NB4 (cell line): ENCODE data around the gene BACH2.
"Not testable (repeated sequence)": the region's sequence is repeated elsewhere in the genome, so short reads cannot be mapped to it uniquely, and the experiment has no call there.

Experiments
- DNase-seq: peaks from one replicate; pipeline ENCODE4 v3.0.0; 2010; ENCODE audit warnings: low read depth
- H3K4me3 ChIP-seq: one replicate; pipeline ENCODE4 v1.5.1; 2011; ENCODE audit warnings: mild to moderate bottlenecking, low read depth, low read length, moderate library complexity
- MYC ChIP-seq: IDR thresholded peaks from 2 replicates; pipeline ENCODE4 v1.6.1; 2011; ENCODE audit warnings: low read depth, low read length
- POLR2A ChIP-seq: IDR thresholded peaks from 2 replicates; pipeline ENCODE4 v1.6.1; 2011; ENCODE audit warnings: mild to moderate bottlenecking; ENCODE audit not compliant: insufficient read length; ENCODE audit errors: extremely low read depth
- TF ChIP-seq, protein P1 (sequence below): IDR thresholded peaks from one replicate; pipeline ENCODE4 v1.5.1; 2012; ENCODE audit warnings: low read depth, low read length
- TF ChIP-seq, protein P2 (sequence below): IDR thresholded peaks from 2 replicates; pipeline ENCODE4 v1.6.1; 2011; ENCODE audit warnings: low read depth, low read length

The BACH2 gene

DNA sequence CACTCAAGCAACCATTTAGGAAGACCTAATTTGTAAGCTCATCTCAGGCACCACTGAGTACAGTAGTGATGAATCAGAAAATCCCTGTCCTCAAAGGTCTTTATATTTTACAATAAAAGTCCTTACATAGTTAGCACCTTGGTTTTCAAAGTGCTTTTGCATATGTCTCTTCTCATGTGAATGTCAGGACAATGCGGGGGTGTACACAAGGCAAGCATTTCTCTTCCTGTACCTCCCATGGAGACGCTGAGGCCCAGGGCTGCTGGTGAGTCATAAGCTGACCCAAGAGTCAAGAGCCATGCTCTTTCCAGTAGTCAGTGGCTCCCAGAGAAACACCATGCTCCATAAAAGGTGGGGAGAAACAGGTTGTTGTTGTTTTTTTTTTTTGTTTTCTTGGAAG, 228.4 kb downstream of the BACH2 start:
- peak; percentile 89 for DNase-seq
- no peak overlapping the region for H3K4me3 ChIP-seq
- TF ChIP-seq MYC (no peak), POLR2A (no peak)
- TF ChIP-seq, protein P1, sequence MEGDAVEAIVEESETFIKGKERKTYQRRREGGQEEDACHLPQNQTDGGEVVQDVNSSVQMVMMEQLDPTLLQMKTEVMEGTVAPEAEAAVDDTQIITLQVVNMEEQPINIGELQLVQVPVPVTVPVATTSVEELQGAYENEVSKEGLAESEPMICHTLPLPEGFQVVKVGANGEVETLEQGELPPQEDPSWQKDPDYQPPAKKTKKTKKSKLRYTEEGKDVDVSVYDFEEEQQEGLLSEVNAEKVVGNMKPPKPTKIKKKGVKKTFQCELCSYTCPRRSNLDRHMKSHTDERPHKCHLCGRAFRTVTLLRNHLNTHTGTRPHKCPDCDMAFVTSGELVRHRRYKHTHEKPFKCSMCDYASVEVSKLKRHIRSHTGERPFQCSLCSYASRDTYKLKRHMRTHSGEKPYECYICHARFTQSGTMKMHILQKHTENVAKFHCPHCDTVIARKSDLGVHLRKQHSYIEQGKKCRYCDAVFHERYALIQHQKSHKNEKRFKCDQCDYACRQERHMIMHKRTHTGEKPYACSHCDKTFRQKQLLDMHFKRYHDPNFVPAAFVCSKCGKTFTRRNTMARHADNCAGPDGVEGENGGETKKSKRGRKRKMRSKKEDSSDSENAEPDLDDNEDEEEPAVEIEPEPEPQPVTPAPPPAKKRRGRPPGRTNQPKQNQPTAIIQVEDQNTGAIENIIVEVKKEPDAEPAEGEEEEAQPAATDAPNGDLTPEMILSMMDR, result no peak
- TF ChIP-seq, protein P2, sequence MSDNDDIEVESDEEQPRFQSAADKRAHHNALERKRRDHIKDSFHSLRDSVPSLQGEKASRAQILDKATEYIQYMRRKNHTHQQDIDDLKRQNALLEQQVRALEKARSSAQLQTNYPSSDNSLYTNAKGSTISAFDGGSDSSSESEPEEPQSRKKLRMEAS, result no peak

DNA sequence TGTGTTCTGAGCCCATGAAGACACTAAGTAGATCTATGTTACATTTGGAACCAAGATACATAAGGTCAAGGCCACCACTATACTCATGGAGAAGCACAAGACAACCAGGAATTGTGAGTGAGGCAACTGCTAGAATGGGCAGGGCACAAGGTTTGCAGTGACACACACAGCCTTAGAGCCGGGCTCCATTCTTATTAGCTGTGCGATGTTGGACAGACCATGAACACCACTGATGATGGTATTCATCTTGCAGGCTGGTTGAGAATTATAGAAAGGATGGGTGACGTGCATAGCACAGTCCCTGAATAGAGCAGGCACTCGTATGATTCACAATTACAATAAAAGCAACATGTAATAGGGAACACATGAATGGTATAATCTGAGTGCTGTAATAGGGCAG, 229.9 kb downstream of the BACH2 start:
- H3K4me3 ChIP-seq, result no peak overlapping the region
- DNase-seq, result no peak
- no peak for TF ChIP-seq POLR2A
- TF ChIP-seq, protein P1, result no peak
- TF ChIP-seq, protein P2, result no peak
- no peak for TF ChIP-seq MYC

DNA sequence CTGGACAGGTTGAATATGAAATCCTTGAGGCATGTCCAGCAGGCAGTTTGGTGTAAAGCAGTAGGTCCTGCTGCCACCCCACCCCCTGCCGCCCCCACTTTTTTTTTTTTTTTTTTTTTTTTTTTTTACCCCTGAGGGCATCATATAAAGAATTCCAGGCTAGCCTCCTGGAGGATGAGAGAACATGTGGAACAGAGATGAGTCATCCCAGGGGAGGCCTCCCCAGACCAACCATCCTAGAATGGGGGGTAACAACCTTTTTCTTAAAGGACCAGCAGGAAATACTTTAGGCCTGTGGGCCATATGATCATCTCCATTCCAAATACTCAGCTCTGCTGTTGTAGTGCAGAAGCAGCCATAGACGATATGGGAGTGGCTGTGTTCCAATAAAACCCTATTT, 231.5 kb downstream of the BACH2 start:
- no peak overlapping the region for H3K4me3 ChIP-seq
- DNase-seq, result no peak
- TF ChIP-seq, protein P1, result no peak
- TF ChIP-seq MYC (no peak), POLR2A (no peak)
- TF ChIP-seq, protein P2, result no peak

DNA sequence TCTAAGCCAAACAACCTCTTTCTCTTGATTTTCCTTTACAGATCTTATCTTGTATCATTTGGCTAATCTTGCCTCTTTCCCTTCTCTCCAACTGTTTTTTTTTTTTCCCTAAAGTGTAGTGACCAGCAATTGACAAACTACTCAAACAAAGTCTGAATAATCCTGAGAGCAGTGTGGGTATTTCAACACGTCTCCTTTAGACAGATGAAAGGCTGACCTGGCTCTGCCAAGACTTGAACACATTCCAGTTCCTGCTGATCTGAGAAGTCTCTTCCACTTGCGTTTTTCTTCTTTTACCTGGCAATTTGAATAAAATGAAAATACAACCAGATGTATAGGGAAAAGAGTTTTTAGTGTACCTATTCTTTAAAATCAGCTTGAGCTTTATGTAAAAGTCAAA, 234.0 kb downstream of the BACH2 start:
- TF ChIP-seq, protein P1, result no peak
- H3K4me3 ChIP-seq, result no peak overlapping the region
- no peak for DNase-seq

DNA sequence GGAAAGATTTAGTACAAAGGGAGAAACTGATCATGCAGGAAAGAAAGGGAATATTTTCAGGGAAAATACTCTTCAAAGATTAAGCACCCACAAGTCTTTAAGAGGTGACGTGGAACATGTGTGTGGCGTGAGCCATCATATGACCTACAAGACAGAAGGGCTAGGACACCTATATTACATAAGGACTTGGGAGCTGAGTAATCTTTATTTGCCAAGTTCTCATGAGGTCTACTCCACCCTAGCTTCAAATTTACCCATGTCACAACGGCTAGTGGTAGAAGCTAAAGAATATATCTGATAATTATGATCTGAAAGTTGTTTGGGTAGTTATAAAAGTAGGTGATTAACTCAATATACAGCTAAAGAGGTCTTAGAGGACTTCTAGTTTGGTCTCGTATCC, 234.6 kb downstream of the BACH2 start:
- DNase-seq, result no peak
- no peak overlapping the region for H3K4me3 ChIP-seq
- TF ChIP-seq, protein P2, result no peak
- TF ChIP-seq POLR2A (no peak), MYC (no peak)
- TF ChIP-seq, protein P1, result no peak

DNA sequence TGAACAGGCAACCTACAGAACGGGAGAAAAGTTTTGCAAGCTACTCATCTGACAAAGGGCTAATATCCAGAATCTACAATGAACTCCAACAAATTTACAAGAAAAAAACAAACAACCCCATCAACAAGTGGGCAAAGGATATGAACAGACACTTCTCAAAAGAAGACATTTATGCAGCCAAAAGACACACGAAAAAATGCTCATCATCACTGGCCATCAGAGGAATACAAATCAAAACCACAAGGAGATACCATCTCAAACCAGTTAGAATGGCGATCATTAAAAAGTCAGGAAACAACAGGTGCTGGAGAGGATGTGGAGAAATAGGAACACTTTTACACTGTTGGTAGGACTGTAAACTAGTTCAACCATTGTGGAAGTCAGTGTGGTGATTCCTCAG, 237.5 kb downstream of the BACH2 start:
- not testable (repeated sequence) for DNase-seq, H3K4me3 ChIP-seq

DNA sequence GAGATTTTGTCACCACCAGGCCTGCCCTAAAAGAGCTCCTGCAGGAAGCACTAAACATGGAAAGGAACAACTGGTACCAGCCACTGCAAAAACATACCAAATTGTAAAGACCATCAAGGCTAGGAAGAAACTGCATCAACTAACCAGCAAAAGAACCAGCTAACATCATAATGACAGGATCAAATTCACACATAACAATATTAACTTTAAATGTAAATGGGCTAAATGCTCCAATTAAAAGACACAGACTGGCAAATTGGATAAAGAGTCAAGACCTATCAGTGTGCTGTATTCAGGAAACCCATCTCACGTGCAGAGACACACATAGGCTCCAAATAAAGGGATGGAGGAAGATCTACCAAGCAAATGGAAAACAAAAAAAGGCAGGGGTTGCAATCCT, 240.7 kb downstream of the BACH2 start:
- not testable (repeated sequence) for DNase-seq, H3K4me3 ChIP-seq

DNA sequence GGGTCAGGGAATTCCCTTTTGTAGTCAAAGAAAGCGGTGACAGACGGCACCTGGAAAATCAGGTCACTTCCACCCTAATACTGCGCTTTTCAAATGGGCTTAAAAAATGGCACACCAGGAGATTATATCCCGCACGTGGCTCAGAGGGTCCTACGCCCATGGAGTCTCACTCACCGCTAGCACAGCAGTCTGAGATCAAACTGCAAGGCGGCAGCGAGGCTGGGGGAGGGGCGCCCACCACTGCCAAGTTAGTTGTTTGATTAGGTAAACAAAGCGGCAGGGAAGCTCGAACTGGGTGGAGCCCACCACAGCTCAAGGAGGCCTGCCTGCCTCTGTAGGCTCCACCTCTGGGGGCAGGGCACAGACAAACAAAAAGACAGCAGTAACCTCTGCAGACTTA, 242.4 kb downstream of the BACH2 start:
- H3K4me3 ChIP-seq, DNase-seq: not testable (repeated sequence)
